SH-SY5Y (cell line): ENCODE results near the gene FAM81A.

Source experiments
- GATA2 ChIP-seq: IDR thresholded peaks from 2 replicates; pipeline ENCODE4 v1.6.1; 2011; ENCODE audit warnings: mild to moderate bottlenecking, low read depth, low read length
- GATA3 ChIP-seq: IDR thresholded peaks from 2 replicates; pipeline ENCODE4 v1.6.1; 2011; ENCODE audit warnings: low read depth, mild to moderate bottlenecking, low read length, moderate library complexity

DNA sequence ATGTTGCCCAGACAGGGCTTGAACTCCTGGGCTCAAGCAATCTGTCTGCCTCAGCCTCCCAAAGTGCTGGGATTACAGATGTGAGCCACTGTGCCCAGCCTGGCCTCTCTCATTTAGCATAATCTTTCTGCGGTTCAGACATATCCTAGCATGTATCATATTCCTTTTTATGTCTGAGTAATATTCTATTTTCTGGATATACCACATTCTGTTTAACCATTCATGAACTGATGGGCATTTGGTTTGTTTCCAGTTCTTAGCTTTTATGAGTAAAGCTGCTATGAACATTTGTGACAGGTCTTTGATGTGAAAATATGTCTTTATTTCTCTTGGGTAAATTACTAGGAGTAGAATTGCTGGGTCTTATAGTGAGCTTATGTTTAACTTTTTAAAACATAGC lies 23.5 kb downstream of the FAM81A start:
- TF ChIP-seq GATA2, result no peak
- TF ChIP-seq GATA3, result no peak
